Stimulated activated CD4-positive, alpha-beta T cell treated with anti-CD3 and anti-CD28 coated beads, Interleukin-12 subunit alpha, Interleukin-12 subunit beta, amount 100 ng/mL, for 24 hours (primary cell): ENCODE measurements around the gene MAP4K2.

Source experiments
- DNase-seq, 2 experiments: peaks; one replicate each; pipeline ENCODE4 v3.0.0-alpha.2; 2020; ENCODE audit warnings: low read depth in 2 of 2

The MAP4K2 gene

GRCh38 chr11:64813826-64814225, 10.8 kb upstream of the MAP4K2 start:
- DNase-seq = no peak

GRCh38 chr11:64810891-64811272, 7.9 kb upstream of the MAP4K2 start:
- DNase-seq = peak in 1 of 2 experiments; percentile 17

- DNase-seq = peak; percentile 70 to 82
Measured at GRCh38 chr11:64810271-64810890, 7.4 kb upstream of the MAP4K2 start, which contains the start of gene MEN1. Gene MEN1, minus strand, starts transcription at chr11:64810551. Its CDS starts 442 bp downstream, at chr11:64810109.

GRCh38 chr11:64809781-64810241, 6.8 kb upstream of the MAP4K2 start:
- DNase-seq = peak in 1 of 2 experiments; percentile 14

- no peak for DNase-seq
Measured at GRCh38 chr11:64805481-64805880, 2.5 kb upstream of the MAP4K2 start.

GRCh38 chr11:64804346-64805210, 1.6 kb upstream of the MAP4K2 start:
- DNase-seq = no peak

- DNase-seq = no peak
Measured at GRCh38 chr11:64803846-64804345, 882 bp upstream of the MAP4K2 start.

GRCh38 chr11:64802370-64803157, 450 bp downstream of the MAP4K2 start:
- DNase-seq = peak in 1 of 2 experiments; percentile 41

GRCh38 chr11:64801561-64802369, 1.2 kb downstream of the MAP4K2 start:
- no peak for DNase-seq

- no peak for DNase-seq
Measured at GRCh38 chr11:64801158-64801464, 1.9 kb downstream of the MAP4K2 start.

- DNase-seq = no peak
Measured at GRCh38 chr11:64800303-64801157, 2.5 kb downstream of the MAP4K2 start.

- DNase-seq = no peak
Measured at GRCh38 chr11:64799623-64800302, 3.3 kb downstream of the MAP4K2 start.

GRCh38 chr11:64799256-64799622, 3.8 kb downstream of the MAP4K2 start:
- no peak for DNase-seq

GRCh38 chr11:64796757-64797541, 6.1 kb downstream of the MAP4K2 start:
- no peak for DNase-seq

GRCh38 chr11:64796047-64796756, 6.8 kb downstream of the MAP4K2 start:
- no peak for DNase-seq

GRCh38 chr11:64794526-64794925, 8.5 kb downstream of the MAP4K2 start:
- DNase-seq = no peak

- DNase-seq = no peak
Measured at GRCh38 chr11:64793271-64794160, 9.5 kb downstream of the MAP4K2 start.
